Muscle of arm (tissue), 12 donors: ENCODE measurements around the gene TYSND1. TPM values are rescaled to one million over a fixed set of nuclear protein-coding genes. Genes with fewer than 3 reads are reported as not detected.
"Not testable (repeated sequence)": the region's sequence is repeated elsewhere in the genome, so short reads cannot be mapped to it uniquely, and the experiment has no call there.

ENCODE experiments used
- DNase-seq: peaks from one replicate; pipeline ENCODE4 v3.0.0-alpha.2; 2013
- polyA plus RNA-seq, 12 donors: library from polyadenylated mRNA; unstranded; fragments of 120-200 nt; gene quantifications; one replicate each; pipeline ENCODE4 v1.2.1, GENCODE V29; 2013; ENCODE audit not compliant: insufficient read length in 12 of 12

Gene TYSND1
- polyA plus RNA-seq, 12 donors: 3.4 to 9.0 (median 4.5) TPM; not detected in 1

DNA sequence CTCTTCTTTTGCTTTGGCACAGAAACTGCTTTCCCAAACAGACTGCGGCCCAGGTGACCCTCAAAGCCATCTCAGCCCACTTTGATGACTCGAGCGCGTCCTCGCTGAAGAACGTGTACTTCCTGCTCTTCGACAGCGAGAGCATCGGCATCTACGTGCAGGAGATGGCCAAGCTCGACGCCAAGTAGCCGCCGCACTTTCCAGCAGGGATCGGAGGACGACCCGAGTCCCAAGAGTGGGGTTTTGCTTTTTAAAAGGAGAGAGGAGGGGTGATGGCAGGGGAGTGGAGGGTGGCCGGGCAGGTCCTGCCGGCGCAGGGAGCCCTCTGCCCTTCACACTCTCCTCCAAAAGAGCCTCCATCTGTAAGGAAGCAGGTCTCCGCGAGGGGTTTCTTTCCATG, 35.0 kb downstream of the TYSND1 start:
- DNase-seq: no peak

DNA sequence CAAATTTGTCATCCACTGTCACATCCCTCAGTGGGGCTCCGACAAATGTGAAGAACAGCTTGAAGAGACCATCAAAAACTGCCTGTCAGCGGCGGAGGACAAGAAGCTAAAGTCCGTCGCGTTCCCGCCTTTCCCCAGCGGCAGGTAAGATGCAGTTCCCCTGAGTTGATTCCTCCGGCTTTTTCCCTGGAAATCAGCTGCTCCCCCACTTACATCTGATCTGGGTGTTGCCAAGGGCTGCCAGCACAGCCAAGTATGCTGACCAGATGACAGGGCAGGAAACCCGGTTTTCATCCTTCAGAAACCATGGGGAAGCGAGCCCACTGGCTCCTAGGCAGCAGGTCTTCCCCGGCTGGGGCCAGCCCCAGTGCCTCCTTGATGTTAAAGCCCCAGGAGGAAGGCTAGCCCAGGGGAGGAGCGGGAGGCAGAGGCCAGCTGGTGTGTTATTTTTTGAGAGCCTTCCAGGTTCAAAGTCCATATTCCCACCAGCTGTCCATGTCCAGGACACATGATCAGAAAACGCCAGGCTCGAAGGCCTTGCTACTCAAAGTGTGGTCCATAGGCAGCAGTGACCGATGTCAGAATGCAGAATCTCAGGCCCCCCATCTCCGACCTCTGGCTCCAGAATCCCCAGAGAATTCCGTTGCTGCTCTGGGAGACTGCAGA, 37.3 kb downstream of the TYSND1 start:
- DNase-seq: no peak

DNA sequence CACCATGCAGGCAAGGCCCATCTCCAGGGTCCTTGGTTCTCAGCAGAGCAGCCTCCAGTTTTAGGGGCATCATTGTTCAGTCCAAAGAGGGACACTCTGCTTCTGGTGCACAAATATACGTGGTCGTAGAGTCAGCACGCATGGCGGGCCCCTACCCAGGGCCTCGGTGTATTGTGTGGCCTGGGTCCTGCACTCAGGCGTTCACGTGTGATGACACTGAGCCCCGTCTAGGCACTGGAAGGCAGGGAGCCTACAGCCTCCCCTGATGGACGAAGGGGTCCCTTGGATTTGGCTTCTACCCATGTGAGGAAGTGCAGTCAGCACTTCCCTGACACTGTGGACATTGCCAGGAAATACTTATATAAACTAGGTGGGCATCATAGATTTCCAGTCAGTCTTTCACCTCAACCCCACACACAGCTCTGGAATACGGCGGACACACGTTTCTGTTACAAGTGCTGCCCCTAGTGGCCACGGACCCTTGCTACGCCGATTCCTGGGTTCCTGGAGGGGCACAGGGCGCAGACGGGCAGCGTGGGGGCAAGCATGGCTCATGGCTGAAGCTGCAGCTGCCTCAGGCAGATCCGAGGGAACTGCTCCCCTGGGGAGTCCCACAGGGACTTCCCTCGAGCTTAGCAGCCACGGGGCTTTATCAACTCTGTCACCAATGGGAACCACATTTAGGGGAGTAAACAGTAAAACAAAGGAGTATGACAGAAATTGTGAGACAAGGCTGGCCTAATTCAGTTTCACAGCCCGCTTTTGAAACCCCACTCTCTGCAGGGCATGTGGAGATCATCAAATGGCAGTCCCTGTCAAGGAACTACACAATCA, 39.3 kb downstream of the TYSND1 start:
- no peak for DNase-seq

DNA sequence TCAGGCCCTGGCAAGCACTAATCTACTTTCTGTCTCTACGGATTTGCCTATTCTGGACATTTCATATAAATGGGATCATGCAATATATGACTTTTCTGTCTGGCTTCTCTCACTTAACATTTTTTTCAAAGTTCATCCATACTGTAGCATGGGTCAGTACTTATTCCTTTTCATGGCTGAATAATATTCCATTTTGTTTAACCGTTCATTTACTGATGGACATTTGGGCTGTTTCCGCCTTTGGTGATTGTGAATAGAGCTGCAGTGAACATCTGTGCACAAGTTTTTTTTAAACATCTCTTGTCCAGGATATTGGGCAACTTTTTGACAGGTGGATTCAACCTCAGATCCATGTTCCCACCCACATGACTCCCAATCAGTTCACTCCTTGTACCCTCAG, 44.8 kb downstream of the TYSND1 start:
- DNase-seq: no peak

DNA sequence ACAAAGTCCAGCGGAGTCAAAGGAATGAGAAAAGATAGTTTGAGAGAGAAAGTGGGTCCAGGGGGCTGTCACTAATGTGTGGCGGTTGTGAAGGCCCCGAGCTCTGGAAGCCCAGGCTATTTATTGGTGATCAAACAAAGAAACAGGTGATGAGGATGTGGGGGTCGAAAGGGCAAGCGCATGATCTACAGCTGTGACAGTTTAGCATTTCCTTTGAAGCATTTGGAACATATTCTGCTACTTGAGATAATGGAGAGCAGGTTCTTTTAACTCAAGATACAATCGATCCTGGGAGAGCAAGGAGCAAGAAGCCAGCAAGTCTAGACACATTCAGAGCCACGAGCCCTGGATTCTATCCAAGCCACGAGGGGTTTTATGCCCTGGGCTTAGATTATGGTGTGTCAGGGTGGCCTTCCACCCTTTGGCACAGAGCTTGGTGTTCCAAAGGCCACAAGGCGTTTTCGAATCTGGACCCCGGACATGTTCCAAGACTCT, 45.4 kb downstream of the TYSND1 start:
- DNase-seq: not testable (repeated sequence)

DNA sequence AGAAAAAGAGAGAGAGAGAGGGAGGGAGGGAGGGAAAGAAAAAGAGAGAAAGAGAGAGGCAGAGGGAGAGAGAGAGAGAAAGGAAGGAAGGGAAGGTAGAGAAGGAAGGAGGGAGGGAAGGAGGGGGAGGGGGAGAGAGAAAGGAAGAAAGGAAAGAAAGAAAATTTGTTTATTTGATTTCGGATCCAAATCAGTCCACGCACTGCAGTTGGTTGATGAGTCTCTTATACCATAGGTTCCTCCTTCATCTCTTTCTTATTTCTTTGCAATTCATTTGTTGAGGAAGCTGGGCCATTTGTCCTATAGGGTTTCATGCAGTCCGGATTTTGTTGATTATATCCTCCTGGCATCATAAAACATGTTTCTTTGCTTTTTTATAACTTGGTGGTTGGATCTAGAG, 48.2 kb downstream of the TYSND1 start:
- no peak for DNase-seq

DNA sequence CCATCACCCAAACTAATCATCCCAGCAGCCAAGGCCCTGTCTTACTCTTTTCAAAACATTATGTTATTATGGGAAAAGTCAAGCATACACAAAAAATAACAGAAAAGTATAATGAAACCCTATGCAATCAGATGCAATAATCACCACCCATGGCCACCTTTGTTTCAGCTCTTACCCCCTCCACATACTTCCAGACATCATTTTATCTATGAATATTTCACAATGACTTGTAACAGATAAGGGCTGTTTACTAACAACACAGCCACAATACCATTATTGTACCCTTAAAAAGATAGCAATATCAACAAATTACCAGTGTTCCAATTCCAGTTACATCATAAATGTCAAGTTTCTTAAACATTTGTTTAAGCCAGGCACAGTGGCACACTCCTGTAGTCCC, 49.0 kb downstream of the TYSND1 start:
- no peak for DNase-seq

DNA sequence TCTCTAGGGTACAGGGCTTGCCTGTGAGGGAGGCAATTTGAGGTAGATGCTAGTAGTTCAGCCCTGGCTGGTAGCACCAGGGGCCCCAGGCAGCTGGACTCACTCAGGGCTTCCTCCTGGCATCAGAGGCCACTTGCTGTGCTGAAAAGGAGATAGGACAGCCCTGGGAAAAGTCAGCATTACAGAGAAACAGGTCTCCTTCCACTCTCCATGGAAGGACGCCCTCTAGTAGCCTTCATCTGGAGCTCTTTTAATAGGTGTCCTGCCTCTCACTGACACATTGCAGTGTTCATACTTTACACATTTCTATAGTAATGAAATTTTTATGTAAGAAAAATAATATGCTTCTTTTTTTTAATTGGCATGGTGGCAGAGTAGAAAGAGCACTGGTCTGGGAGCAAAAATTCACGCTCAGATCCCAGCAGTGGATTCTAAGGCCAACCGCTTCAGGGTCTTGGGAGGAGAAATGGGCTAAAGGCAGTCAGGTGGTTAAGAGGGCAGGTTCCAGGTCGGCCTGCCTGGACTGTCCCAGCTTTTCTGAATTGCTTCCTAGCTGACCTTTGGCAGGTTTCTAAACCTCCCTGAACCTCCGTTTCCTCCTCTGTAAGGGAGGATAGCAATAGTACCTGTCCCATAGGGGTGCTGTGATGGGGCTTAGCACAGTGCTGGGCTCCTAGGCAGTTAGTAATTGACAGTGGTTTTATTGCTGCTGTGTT, 49.6 kb downstream of the TYSND1 start:
- DNase-seq: no peak

DNA sequence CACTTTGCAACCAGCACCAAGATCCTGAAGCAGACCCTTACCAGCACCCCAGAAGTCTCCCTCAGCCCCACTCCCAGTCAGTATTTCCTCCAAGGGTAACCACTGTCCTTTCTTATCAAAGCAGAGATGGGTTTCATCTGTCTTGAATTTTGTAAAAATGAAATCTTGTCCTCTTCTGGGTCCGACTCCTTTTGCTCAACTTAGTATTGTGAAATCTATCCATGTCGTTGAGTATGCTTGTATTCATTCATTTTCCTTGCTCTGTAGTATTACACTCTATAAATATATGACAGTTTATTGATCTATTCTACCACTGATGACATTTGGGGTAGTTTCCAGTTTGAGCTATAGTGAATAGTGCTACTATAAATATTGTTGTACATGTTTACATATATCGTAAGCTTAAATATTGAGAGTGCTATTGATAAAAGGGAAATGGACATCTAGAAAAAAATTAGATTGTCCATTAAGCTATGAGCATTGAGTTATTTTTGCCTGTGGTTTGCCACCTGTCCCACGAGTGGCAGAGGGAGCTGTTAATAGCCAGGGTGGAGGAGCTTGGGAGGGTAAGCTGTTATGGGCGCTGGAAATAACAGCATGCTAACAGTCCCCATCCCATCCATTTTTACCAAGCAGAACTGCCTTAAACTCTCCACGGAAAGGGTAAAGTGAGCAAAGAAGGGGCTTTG, 50.3 kb downstream of the TYSND1 start:
- no peak for DNase-seq

DNA sequence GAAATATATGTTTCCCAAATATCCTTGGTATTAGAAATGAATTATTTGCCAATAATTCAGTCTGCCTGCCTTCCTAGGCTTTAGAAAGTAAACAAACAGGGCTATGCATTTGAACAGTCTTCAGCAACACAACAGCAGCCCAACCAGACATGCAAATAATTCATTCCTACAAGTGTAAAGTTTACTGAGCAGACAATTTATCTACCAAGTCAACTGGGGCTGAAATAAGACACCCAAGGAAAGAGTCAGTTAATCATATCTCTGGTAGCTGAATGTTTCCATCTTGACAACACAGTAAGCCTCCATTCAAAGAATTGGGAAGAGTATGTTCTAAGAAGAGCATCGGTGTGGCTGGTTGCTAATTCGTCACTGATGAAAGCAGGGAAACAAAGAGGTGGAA, 52.2 kb downstream of the TYSND1 start:
- DNase-seq: no peak

DNA sequence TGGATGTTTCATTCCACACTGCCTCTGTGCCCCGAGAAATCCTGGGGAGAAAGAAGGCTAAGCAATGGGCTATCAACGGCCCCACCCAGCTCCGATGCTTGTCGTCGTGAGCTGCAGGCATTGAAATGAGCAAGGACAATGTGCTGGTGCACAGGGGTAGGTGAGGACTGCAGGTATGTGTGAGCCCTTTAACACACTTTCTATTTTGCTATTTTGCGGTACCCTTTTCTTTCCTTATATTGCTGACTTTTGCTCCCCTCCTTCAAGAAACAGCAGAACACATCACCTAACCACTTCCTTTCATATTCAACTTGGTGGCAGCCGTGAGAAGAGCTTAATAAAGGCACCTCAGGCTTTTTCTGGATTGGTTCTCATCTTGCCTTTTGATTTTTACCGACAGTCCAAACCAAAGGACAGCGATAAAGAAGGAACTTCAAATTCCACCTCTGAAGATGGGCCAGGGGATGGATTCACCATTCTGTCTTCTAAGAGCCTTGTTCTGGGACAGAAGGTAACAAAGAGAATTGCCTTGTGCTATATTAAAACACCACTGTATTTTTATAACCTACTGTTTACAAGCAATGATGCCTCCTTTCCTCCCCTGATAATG, 53.1 kb downstream of the TYSND1 start:
- no peak for DNase-seq

DNA sequence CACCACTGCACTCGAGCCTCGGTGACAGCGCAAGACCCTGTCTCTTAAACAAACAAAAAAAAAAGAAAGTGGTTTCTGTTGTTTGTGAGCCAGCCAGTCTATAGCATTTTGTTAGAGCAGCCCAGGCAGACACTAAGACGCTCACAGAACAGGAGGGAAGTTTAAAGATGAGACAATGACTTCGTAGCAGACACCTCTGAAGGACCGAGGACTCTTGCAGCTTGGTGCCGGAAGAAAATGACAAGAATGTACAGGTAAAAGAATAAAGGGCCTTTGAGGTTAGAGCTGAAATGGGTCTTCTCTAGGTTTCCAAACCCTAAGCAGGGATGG, 54.1 kb downstream of the TYSND1 start:
- no peak for DNase-seq

DNA sequence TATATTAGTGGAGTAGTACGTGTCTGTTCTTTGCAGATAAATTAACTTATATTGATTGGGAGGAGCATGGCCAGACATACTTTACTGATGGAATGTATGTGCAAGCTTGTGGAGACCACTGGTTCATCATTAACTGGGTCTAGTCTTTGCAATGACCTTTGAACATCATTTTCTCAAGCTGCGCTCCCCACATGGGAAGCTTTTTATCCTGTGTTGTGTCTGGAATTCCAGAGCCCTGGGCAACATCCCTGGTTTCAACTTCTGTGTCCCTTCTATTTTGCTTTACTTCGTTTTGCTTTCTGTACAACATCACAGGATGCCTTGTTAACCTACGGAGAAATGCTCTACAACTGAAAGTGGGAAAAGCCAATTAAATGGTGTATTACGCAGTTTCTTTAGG, 55.5 kb downstream of the TYSND1 start:
- no peak for DNase-seq

DNA sequence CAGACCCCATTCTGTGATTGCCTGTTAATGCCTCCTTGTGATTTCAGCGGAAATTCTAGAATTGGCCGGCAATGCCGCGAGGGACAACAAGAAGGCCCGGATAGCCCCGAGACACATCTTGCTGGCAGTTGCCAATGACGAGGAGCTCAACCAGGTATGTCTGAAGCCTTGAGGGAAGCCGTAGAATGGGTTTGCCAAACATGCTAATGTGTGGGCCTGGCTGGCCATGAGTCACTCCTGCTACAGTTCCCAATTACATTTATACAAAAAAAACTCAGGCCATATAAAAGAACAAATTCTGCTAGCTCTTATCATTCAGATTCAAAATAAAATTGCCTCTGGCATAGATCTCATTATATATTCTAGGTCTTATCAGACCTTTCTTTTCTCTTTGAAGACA, 56.5 kb downstream of the TYSND1 start:
- DNase-seq: no peak

DNA sequence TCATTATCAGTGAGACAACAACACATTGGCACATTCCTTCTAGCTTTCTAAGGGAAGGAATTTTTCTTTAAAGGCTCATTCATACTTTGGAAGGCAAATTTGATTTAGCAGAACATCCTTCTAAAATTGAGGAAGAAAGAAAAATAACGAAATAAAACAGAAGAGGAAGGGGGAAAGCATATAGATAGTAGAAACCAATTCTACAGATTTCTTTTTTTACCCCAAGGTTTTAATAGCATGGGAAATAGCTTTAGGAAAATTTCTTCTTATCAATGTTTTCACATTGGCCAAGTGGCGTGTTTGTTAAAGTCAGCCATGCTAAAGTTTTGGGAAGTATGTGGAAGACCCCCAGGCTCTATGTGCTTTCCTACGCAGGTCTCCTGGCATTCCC, 58.2 kb downstream of the TYSND1 start:
- no peak for DNase-seq

Other genes starting within 250 kb of the TYSND1 start
- 10 to 100 TPM in 11 of 12 donors, not detected in 1; 13.6 to 36.2 (median 21.3) TPM for gene MACROH2A2, start 93.9 kb downstream of the TYSND1 start, polyA plus RNA-seq
- 1 to 10 TPM in 10 of 12 donors, not detected in 2; 1.7 to 3.5 (median 2.1) TPM for gene AIFM2, start 13.9 kb downstream of the TYSND1 start, polyA plus RNA-seq
- 100 to 1,000 TPM in 10 of 12 donors, 10 to 100 TPM in 2; 91.8 to 435 (median 118) TPM for gene SAR1A, start 23.8 kb upstream of the TYSND1 start, polyA plus RNA-seq
- 100 to 1,000 TPM in 2 of 12 donors, 10 to 100 TPM in 9, not detected in 1; 71.1 to 108 (median 85.4) TPM for gene PPA1, start 86.7 kb upstream of the TYSND1 start, polyA plus RNA-seq
- gene NPFFR1, start 137.3 kb upstream of the TYSND1 start, polyA plus RNA-seq: under 1 TPM in 9 of 12 donors, not detected in 3; 0.04 to 0.23 (median 0.05) TPM
- gene LRRC20, start 235.9 kb upstream of the TYSND1 start, polyA plus RNA-seq: 100 to 1,000 TPM in 1 of 12 donors, 10 to 100 TPM in 11; 17.7 to 148 (median 36.2) TPM